RWPE2 (cell line): ENCODE measurements around the gene CARD9.

Experiments used
- ATAC-seq: fragments of 200-7000 bp; cut with Tn5 transposase; 3 replicates; pipeline ENCODE4 v1.9.1; 2021; ENCODE audit warnings: low read depth
- DNase-seq: peaks from one replicate; pipeline ENCODE4 v3.0.0-alpha.2; 2020; ENCODE audit warnings: low spot score
- H3K27ac ChIP-seq: fragments of 450-650 bp; 2 replicates; pipeline ENCODE4 v1.5.1; 2017; ENCODE audit warnings: mild to moderate bottlenecking; ENCODE audit not compliant: poor library complexity, severe bottlenecking
- H3K27me3 ChIP-seq: fragments of 250-450 bp; sonication (Bioruptor Pico); 2 replicates; pipeline ENCODE4 v1.5.1; 2021; ENCODE audit warnings: mild to moderate bottlenecking, moderate library complexity; ENCODE audit not compliant: insufficient read depth, poor library complexity, severe bottlenecking
- H3K36me3 ChIP-seq: fragments of 250-450 bp; sonication (Bioruptor Pico); 2 replicates; pipeline ENCODE4 v1.5.1; 2020; ENCODE audit warnings: low read depth, mild to moderate bottlenecking, moderate library complexity
- H3K4me1 ChIP-seq: fragments of 250-450 bp; sonication (Bioruptor Pico); 2 replicates; pipeline ENCODE4 v1.5.1; 2021; ENCODE audit warnings: mild to moderate bottlenecking, moderate library complexity; ENCODE audit not compliant: insufficient read depth, poor library complexity, severe bottlenecking
- H3K4me3 ChIP-seq: fragments of 250-450 bp; sonication (Bioruptor Pico); 2 replicates; pipeline ENCODE4 v1.5.1; 2021; ENCODE audit warnings: mild to moderate bottlenecking, moderate library complexity; ENCODE audit not compliant: severe bottlenecking
- H3K9me3 ChIP-seq: fragments of 250-450 bp; sonication (Bioruptor Pico); 2 replicates; pipeline ENCODE4 v1.5.1; 2021; ENCODE audit warnings: mild to moderate bottlenecking, moderate library complexity; ENCODE audit not compliant: severe bottlenecking
- CTCF ChIP-seq: fragments of 450-650 bp; IDR thresholded peaks from one replicate; pipeline ENCODE4 v1.5.1; 2017; ENCODE audit warnings: mild to moderate bottlenecking, moderate library complexity; ENCODE audit not compliant: poor library complexity, severe bottlenecking

The CARD9 gene

GRCh38 chr9:136328011-136328621 lies 45.4 kb downstream of the CARD9 start:
- TF ChIP-seq CTCF = no peak
- no peaks in the 10 kb centered on the region for H3K27me3 ChIP-seq
- H3K36me3 ChIP-seq = no peaks in the 10 kb centered on the region
- H3K4me3 ChIP-seq = peak overlapping the region; percentile 87
- DNase-seq (no peak), ATAC-seq (peak; percentile 62)
- peaks cover 3% of the 10 kb centered on the region for H3K4me1 ChIP-seq
- no peak overlapping the region for H3K27ac ChIP-seq
- no peaks in the 10 kb centered on the region for H3K9me3 ChIP-seq

GRCh38 chr9:136327304-136327974 lies 46.0 kb downstream of the CARD9 start, which contains the start of gene GPSM1:
GPSM1 (plus strand) TSS chr9:136327539; CDS start chr9:136327696, 157 bp downstream.
- Histone ChIP-seq H3K9me3 (no peaks in the 10 kb centered on the region), H3K36me3 (no peaks in the 10 kb centered on the region), H3K4me1 (peaks cover 3% of the 10 kb centered on the region), H3K27me3 (no peaks in the 10 kb centered on the region), H3K27ac (no peak within 1 kb of the TSS), H3K4me3 (peak within 1 kb of the TSS; percentile 87)
- TF ChIP-seq CTCF = no peak
- DNase-seq = no peak
- peak; percentile 24; the same call in 2 of the 3 replicates for ATAC-seq

DNA sequence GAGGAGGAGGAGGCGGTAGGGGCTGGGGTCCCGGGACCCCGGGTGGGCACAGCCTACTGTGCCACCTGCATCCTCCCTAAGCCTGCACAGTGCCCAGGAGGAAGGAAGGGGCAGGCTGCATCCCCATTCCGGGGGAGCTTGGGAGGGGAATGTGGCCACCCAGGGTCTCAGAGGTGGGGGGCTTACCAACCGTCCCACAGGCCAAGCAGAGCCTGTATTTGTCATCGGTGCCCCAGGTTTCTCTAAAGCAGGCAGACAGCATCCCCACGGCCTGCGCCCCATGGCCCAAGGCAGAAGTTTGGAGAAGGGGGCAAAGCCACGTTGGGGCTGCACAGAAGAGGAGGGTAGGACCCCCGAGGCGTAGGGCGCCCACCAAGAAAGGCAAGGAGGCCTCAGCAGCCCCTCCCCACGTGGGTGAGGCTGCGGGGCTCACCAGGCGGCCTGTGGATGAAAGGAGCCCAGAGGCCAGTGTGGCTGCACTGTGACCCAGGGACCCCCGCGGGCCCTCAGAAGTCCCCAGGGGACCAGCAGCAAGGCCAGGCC lies 46.6 kb downstream of the CARD9 start:
- Histone ChIP-seq H3K27ac (no peak overlapping the region), H3K36me3 (no peaks in the 10 kb centered on the region), H3K4me1 (peaks cover 3% of the 10 kb centered on the region), H3K9me3 (no peaks in the 10 kb centered on the region), H3K27me3 (no peaks in the 10 kb centered on the region), H3K4me3 (no peak overlapping the region)
- TF ChIP-seq CTCF = no peak
- ATAC-seq (no peak), DNase-seq (no peak)

- DNase-seq (no peak), ATAC-seq (no peak)
- Histone ChIP-seq H3K27ac (no peak overlapping the region), H3K9me3 (no peaks in the 10 kb centered on the region), H3K27me3 (no peaks in the 10 kb centered on the region), H3K36me3 (no peaks in the 10 kb centered on the region), H3K4me1 (peaks cover 3% of the 10 kb centered on the region), H3K4me3 (no peak overlapping the region)
- TF ChIP-seq CTCF = no peak
Observed at GRCh38 chr9:136326061-136326760, 47.3 kb downstream of the CARD9 start.
